Measurements from ENCODE around the gene CASTOR1.

The CASTOR1 gene

GRCh38 chr22:30265823-30266444 is 23.4 kb downstream of the CASTOR1 start:
- H2AK5ac ChIP-seq (ENCODE audit: low read length): no peak overlapping the region
- H2BK15ac ChIP-seq (replicated peaks; ENCODE audit: low read depth): no peak overlapping the region
- H3K36me3 ChIP-seq (ENCODE audit: control insufficient read depth, insufficient read depth, low read length): no peaks in the 10 kb centered on the region
- no peak overlapping the region for H3K4me3 ChIP-seq (ENCODE audit: low read length)
- no peaks in the 10 kb centered on the region for H3K27me3 ChIP-seq (ENCODE audit: insufficient read depth, low read length, poor library complexity)
- no peak for DNase-seq
- no peak overlapping the region for H3K9ac ChIP-seq (ENCODE audit: low read length)
- no peak overlapping the region for H4K8ac ChIP-seq (ENCODE audit: low read depth, low read length)
- H3K4me2 ChIP-seq (ENCODE audit: low read length): no peak overlapping the region
- H3K27ac ChIP-seq (ENCODE audit: low read depth, low read length): no peak overlapping the region
- H3K79me1 ChIP-seq (ENCODE audit: low read length): no peaks in the 10 kb centered on the region
- H2BK5ac ChIP-seq (ENCODE audit: low read length): no peak overlapping the region
- WGBS (ENCODE audit: extremely low coverage, insufficient coverage, low lambda C conversion rate): no CpG with 5 or more reads among the region's 24 CpGs
- no peak overlapping the region for H3K56ac ChIP-seq (ENCODE audit: low read length)
- H3K18ac ChIP-seq (ENCODE audit: low read length): no peak overlapping the region
- H3K23ac ChIP-seq (ENCODE audit: low read length): no peak overlapping the region
- no peak overlapping the region for H4K5ac ChIP-seq (ENCODE audit: low read length)
- no peaks in the 10 kb centered on the region for H3K4me1 ChIP-seq (ENCODE audit: control insufficient read depth, low read depth, low read length)
- no peak overlapping the region for H2BK120ac ChIP-seq (ENCODE audit: low read depth, low read length)
- no peaks in the 10 kb centered on the region for H3K79me2 ChIP-seq (ENCODE audit: control insufficient read depth, insufficient read depth, low read length)
- no peak overlapping the region for H3K4ac ChIP-seq (ENCODE audit: low read depth, low read length)

GRCh38 chr22:30265131-30265720 is 24.1 kb downstream of the CASTOR1 start:
- no peak for DNase-seq
- no peak overlapping the region for H2BK120ac ChIP-seq (ENCODE audit: low read depth, low read length)
- no peak overlapping the region for H3K18ac ChIP-seq (ENCODE audit: low read length)
- no peaks in the 10 kb centered on the region for H3K4me1 ChIP-seq (ENCODE audit: control insufficient read depth, low read depth, low read length)
- no peak overlapping the region for H2BK15ac ChIP-seq (replicated peaks; ENCODE audit: low read depth)
- no peak overlapping the region for H2BK5ac ChIP-seq (ENCODE audit: low read length)
- no peak overlapping the region for H4K8ac ChIP-seq (ENCODE audit: low read depth, low read length)
- H3K27ac ChIP-seq (ENCODE audit: low read depth, low read length): no peak overlapping the region
- H3K79me2 ChIP-seq (ENCODE audit: control insufficient read depth, insufficient read depth, low read length): no peaks in the 10 kb centered on the region
- H3K9ac ChIP-seq (ENCODE audit: low read length): no peak overlapping the region
- no CpG with 5 or more reads among the region's 9 CpGs for WGBS (ENCODE audit: extremely low coverage, insufficient coverage, low lambda C conversion rate)
- H3K4me3 ChIP-seq (ENCODE audit: low read length): no peak overlapping the region
- H3K56ac ChIP-seq (ENCODE audit: low read length): no peak overlapping the region
- no peaks in the 10 kb centered on the region for H3K79me1 ChIP-seq (ENCODE audit: low read length)
- no peak overlapping the region for H2AK5ac ChIP-seq (ENCODE audit: low read length)
- H3K27me3 ChIP-seq (ENCODE audit: insufficient read depth, low read length, poor library complexity): no peaks in the 10 kb centered on the region
- H4K5ac ChIP-seq (ENCODE audit: low read length): no peak overlapping the region
- H3K4ac ChIP-seq (ENCODE audit: low read depth, low read length): no peak overlapping the region
- no peak overlapping the region for H3K23ac ChIP-seq (ENCODE audit: low read length)
- no peaks in the 10 kb centered on the region for H3K36me3 ChIP-seq (ENCODE audit: control insufficient read depth, insufficient read depth, low read length)
- H3K4me2 ChIP-seq (ENCODE audit: low read length): no peak overlapping the region

GRCh38 chr22:30263883-30264282 is 25.4 kb downstream of the CASTOR1 start:
- Histone ChIP-seq H3K18ac (ENCODE audit: low read length) (no peak overlapping the region), H3K23ac (ENCODE audit: low read length) (no peak overlapping the region), H3K79me1 (ENCODE audit: low read length) (no peaks in the 10 kb centered on the region), H3K4me3 (ENCODE audit: low read length) (no peak overlapping the region), H2BK5ac (ENCODE audit: low read length) (no peak overlapping the region), H3K4me1 (ENCODE audit: control insufficient read depth, low read depth, low read length) (no peaks in the 10 kb centered on the region), H4K5ac (ENCODE audit: low read length) (no peak overlapping the region), H3K36me3 (ENCODE audit: control insufficient read depth, insufficient read depth, low read length) (no peaks in the 10 kb centered on the region), H3K9ac (ENCODE audit: low read length) (no peak overlapping the region), H3K27me3 (ENCODE audit: insufficient read depth, low read length, poor library complexity) (no peaks in the 10 kb centered on the region), H2AK5ac (ENCODE audit: low read length) (no peak overlapping the region), H4K8ac (ENCODE audit: low read depth, low read length) (no peak overlapping the region), H3K4me2 (ENCODE audit: low read length) (no peak overlapping the region), H2BK120ac (ENCODE audit: low read depth, low read length) (no peak overlapping the region), H3K4ac (ENCODE audit: low read depth, low read length) (no peak overlapping the region), H2BK15ac (replicated peaks; ENCODE audit: low read depth) (no peak overlapping the region), H3K79me2 (ENCODE audit: control insufficient read depth, insufficient read depth, low read length) (no peaks in the 10 kb centered on the region), H3K56ac (ENCODE audit: low read length) (no peak overlapping the region), H3K27ac (ENCODE audit: low read depth, low read length) (no peak overlapping the region)
- DNase-seq: no peak
- no CpG with 5 or more reads among the region's 17 CpGs for WGBS (ENCODE audit: extremely low coverage, insufficient coverage, low lambda C conversion rate)

GRCh38 chr22:30262917-30263741 is 26.2 kb downstream of the CASTOR1 start:
- WGBS (ENCODE audit: extremely low coverage, insufficient coverage, low lambda C conversion rate): no CpG with 5 or more reads among the region's 27 CpGs
- H3K4me2 ChIP-seq (ENCODE audit: low read length): no peak overlapping the region
- no peak overlapping the region for H2BK120ac ChIP-seq (ENCODE audit: low read depth, low read length)
- H3K27me3 ChIP-seq (ENCODE audit: insufficient read depth, low read length, poor library complexity): no peaks in the 10 kb centered on the region
- no peak overlapping the region for H3K18ac ChIP-seq (ENCODE audit: low read length)
- no peaks in the 10 kb centered on the region for H3K36me3 ChIP-seq (ENCODE audit: control insufficient read depth, insufficient read depth, low read length)
- no peak overlapping the region for H3K4ac ChIP-seq (ENCODE audit: low read depth, low read length)
- no peak overlapping the region for H2BK5ac ChIP-seq (ENCODE audit: low read length)
- no peak overlapping the region for H4K5ac ChIP-seq (ENCODE audit: low read length)
- peak; percentile 77 for DNase-seq
- no peak overlapping the region for H3K4me3 ChIP-seq (ENCODE audit: low read length)
- H3K79me1 ChIP-seq (ENCODE audit: low read length): no peaks in the 10 kb centered on the region
- H4K8ac ChIP-seq (ENCODE audit: low read depth, low read length): no peak overlapping the region
- no peaks in the 10 kb centered on the region for H3K79me2 ChIP-seq (ENCODE audit: control insufficient read depth, insufficient read depth, low read length)
- no peak overlapping the region for H2BK15ac ChIP-seq (replicated peaks; ENCODE audit: low read depth)
- no peak overlapping the region for H3K56ac ChIP-seq (ENCODE audit: low read length)
- H3K4me1 ChIP-seq (ENCODE audit: control insufficient read depth, low read depth, low read length): no peaks in the 10 kb centered on the region
- H3K27ac ChIP-seq (ENCODE audit: low read depth, low read length): no peak overlapping the region
- H3K23ac ChIP-seq (ENCODE audit: low read length): no peak overlapping the region
- no peak overlapping the region for H2AK5ac ChIP-seq (ENCODE audit: low read length)
- H3K9ac ChIP-seq (ENCODE audit: low read length): no peak overlapping the region

- Histone ChIP-seq H3K4me3 (ENCODE audit: low read length) (no peak overlapping the region), H3K4me1 (ENCODE audit: control insufficient read depth, low read depth, low read length) (no peaks in the 10 kb centered on the region), H3K79me1 (ENCODE audit: low read length) (no peaks in the 10 kb centered on the region), H4K8ac (ENCODE audit: low read depth, low read length) (no peak overlapping the region), H3K9ac (ENCODE audit: low read length) (no peak overlapping the region), H3K27ac (ENCODE audit: low read depth, low read length) (no peak overlapping the region), H2BK15ac (replicated peaks; ENCODE audit: low read depth) (no peak overlapping the region), H3K56ac (ENCODE audit: low read length) (no peak overlapping the region), H3K36me3 (ENCODE audit: control insufficient read depth, insufficient read depth, low read length) (no peaks in the 10 kb centered on the region), H3K4ac (ENCODE audit: low read depth, low read length) (no peak overlapping the region), H4K5ac (ENCODE audit: low read length) (no peak overlapping the region), H3K79me2 (ENCODE audit: control insufficient read depth, insufficient read depth, low read length) (no peaks in the 10 kb centered on the region), H3K23ac (ENCODE audit: low read length) (no peak overlapping the region), H2AK5ac (ENCODE audit: low read length) (no peak overlapping the region), H2BK5ac (ENCODE audit: low read length) (no peak overlapping the region), H3K27me3 (ENCODE audit: insufficient read depth, low read length, poor library complexity) (no peaks in the 10 kb centered on the region), H3K4me2 (ENCODE audit: low read length) (no peak overlapping the region), H3K18ac (ENCODE audit: low read length) (no peak overlapping the region), H2BK120ac (ENCODE audit: low read depth, low read length) (no peak overlapping the region)
- no CpG with 5 or more reads among the region's 4 CpGs for WGBS (ENCODE audit: extremely low coverage, insufficient coverage, low lambda C conversion rate)
- DNase-seq: no peak
These were observed 27.2 kb downstream of the CASTOR1 start for GRCh38 chr22:30262112-30262511.

All from mesendoderm (in vitro differentiated cells).